SU-DHL-6 (cell line): Measurements from ENCODE around the gene CYP19A1.

ENCODE experiments used
- H2AFZ ChIP-seq: fragments of 200-600 bp; sonication (generic); 2 replicates; pipeline ENCODE4 v1.6.1; 2014; ENCODE audit warnings: low read depth, mild to moderate bottlenecking, moderate library complexity, mixed read lengths, antibody characterized with exemption, low read length; ENCODE audit not compliant: severe bottlenecking
- H3F3A ChIP-seq: fragments of 200-600 bp; shearing (Covaris generic); 2 replicates; pipeline ENCODE4 v1.6.0; 2016; ENCODE audit warnings: antibody characterized with exemption, mild to moderate bottlenecking; ENCODE audit not compliant: insufficient read depth
- H3K27ac ChIP-seq: fragments of 200-600 bp; sonication (generic); 2 replicates; pipeline ENCODE4 v1.5.1; 2016; ENCODE audit warnings: low read depth, mild to moderate bottlenecking, low read length, moderate library complexity, mixed read lengths
- H3K27me3 ChIP-seq: fragments of 200-600 bp; sonication (generic), shearing (Covaris generic); 2 replicates; pipeline ENCODE4 v1.6.0; 2014; ENCODE audit warnings: mild to moderate bottlenecking, low read length
- H3K36me3 ChIP-seq: fragments of 200-600 bp; sonication (generic); 2 replicates; pipeline ENCODE4 v1.6.1; 2014; ENCODE audit warnings: mild to moderate bottlenecking, low read length, mixed read lengths
- H3K4me2 ChIP-seq: fragments of 300-600, 200-600 bp; shearing (Covaris generic), sonication (generic); 2 replicates; pipeline ENCODE4 v1.6.0; 2014; ENCODE audit warnings: low read length, low read depth, mild to moderate bottlenecking; ENCODE audit not compliant: poor library complexity, severe bottlenecking
- H3K4me3 ChIP-seq: fragments of 200-600 bp; sonication (generic); 2 replicates; pipeline ENCODE4 v1.5.1; 2014; ENCODE audit warnings: antibody characterized with exemption, low read length, mild to moderate bottlenecking, mixed read lengths; ENCODE audit not compliant: insufficient read depth, poor library complexity, severe bottlenecking
- H3K79me2 ChIP-seq: fragments of 200-600 bp; sonication (generic); 2 replicates; pipeline ENCODE4 v1.6.1; 2014; ENCODE audit warnings: mild to moderate bottlenecking, low read length, moderate library complexity; ENCODE audit not compliant: insufficient read depth
- H3K9ac ChIP-seq: fragments of 200-600 bp; sonication (generic); 2 replicates; pipeline ENCODE4 v1.7.0; 2014; ENCODE audit warnings: mild to moderate bottlenecking, low read length
- H3K9me2 ChIP-seq: fragments of 200-600 bp; sonication (generic); replicated peaks from 2 replicates; pipeline ENCODE4 v1.6.1; 2014; ENCODE audit warnings: low read length; ENCODE audit not compliant: insufficient read depth
- H3K9me3 ChIP-seq: fragments of 200-600 bp; sonication (generic); 2 replicates; pipeline ENCODE4 v1.6.1; 2014; ENCODE audit warnings: low read length, mixed read lengths; ENCODE audit not compliant: insufficient read depth
- H4K20me1 ChIP-seq: fragments of 200-600 bp; sonication (generic); 2 replicates; pipeline ENCODE4 v1.6.1; 2014; ENCODE audit warnings: low read depth, mild to moderate bottlenecking, antibody characterized with exemption, low read length, moderate library complexity, mixed read lengths
- CTCF ChIP-seq: fragments of 200-600 bp; sonication (generic); IDR thresholded peaks from one replicate; pipeline ENCODE4 v1.5.1; 2017; ENCODE audit warnings: antibody characterized with exemption, mild to moderate bottlenecking, low read length, moderate library complexity; ENCODE audit not compliant: insufficient read depth, poor library complexity, severe bottlenecking
- EZH2phosphoT487 ChIP-seq: fragments of 200-600 bp; sonication (generic), shearing (Covaris generic); conservative IDR thresholded peaks from 2 replicates; pipeline ENCODE4 v1.6.1; 2018; ENCODE audit warnings: mild to moderate bottlenecking, antibody characterized with exemption, low read length, moderate library complexity, mixed read lengths

CYP19A1 gene

GRCh38 chr15:51380999-51381806 lies 42.8 kb upstream of the CYP19A1 start:
- H3F3A ChIP-seq = no peaks in the 10 kb centered on the region
- no peaks in the 10 kb centered on the region for H3K9me3 ChIP-seq
- no peaks in the 10 kb centered on the region for H4K20me1 ChIP-seq
- no peaks in the 10 kb centered on the region for H3K9me2 ChIP-seq
- peak; percentile 75 for TF ChIP-seq CTCF
- no peak for TF ChIP-seq EZH2phosphoT487
- H3K27me3 ChIP-seq = no peaks in the 10 kb centered on the region
- H3K9ac ChIP-seq = no peak overlapping the region
- H3K4me2 ChIP-seq = no peak overlapping the region
- no peaks in the 10 kb centered on the region for H3K36me3 ChIP-seq
- H2AFZ ChIP-seq = no peak overlapping the region
- no peak overlapping the region for H3K4me3 ChIP-seq
- H3K79me2 ChIP-seq = no peaks in the 10 kb centered on the region
- no peak overlapping the region for H3K27ac ChIP-seq

GRCh38 chr15:51379390-51379789 lies 41.0 kb upstream of the CYP19A1 start:
- H2AFZ ChIP-seq = no peak overlapping the region
- H3K9me3 ChIP-seq = no peaks in the 10 kb centered on the region
- H3K9me2 ChIP-seq = no peaks in the 10 kb centered on the region
- no peak overlapping the region for H3K4me3 ChIP-seq
- no peaks in the 10 kb centered on the region for H3K27me3 ChIP-seq
- no peak overlapping the region for H3K4me2 ChIP-seq
- H3K9ac ChIP-seq = no peak overlapping the region
- H3K79me2 ChIP-seq = no peaks in the 10 kb centered on the region
- no peaks in the 10 kb centered on the region for H3F3A ChIP-seq
- H4K20me1 ChIP-seq = no peaks in the 10 kb centered on the region
- TF ChIP-seq CTCF = no peak
- no peak for TF ChIP-seq EZH2phosphoT487
- no peaks in the 10 kb centered on the region for H3K36me3 ChIP-seq
- no peak overlapping the region for H3K27ac ChIP-seq

GRCh38 chr15:51378406-51378805 lies 40.0 kb upstream of the CYP19A1 start:
- Histone ChIP-seq H3K36me3 (no peaks in the 10 kb centered on the region), H2AFZ (no peak overlapping the region), H3K27ac (no peak overlapping the region), H3K4me3 (no peak overlapping the region), H3K9me2 (no peaks in the 10 kb centered on the region), H3K4me2 (no peak overlapping the region), H3K79me2 (no peaks in the 10 kb centered on the region), H3K27me3 (no peaks in the 10 kb centered on the region), H3F3A (no peaks in the 10 kb centered on the region), H3K9me3 (no peaks in the 10 kb centered on the region), H3K9ac (no peak overlapping the region), H4K20me1 (no peaks in the 10 kb centered on the region)
- no peak for TF ChIP-seq CTCF
- no peak for TF ChIP-seq EZH2phosphoT487
